HepG2 (cell line): ENCODE data around the gene HIPK2. TPM values are rescaled to one million over a fixed set of nuclear protein-coding genes. Genes with fewer than 3 reads are reported as not detected.

ENCODE experiments used
- ARNT2 ChIP-seq: sonication (generic); formaldehyde crosslinking; IDR thresholded peaks from 2 replicates; pipeline ENCODE4 v1.8.0; 2022; ENCODE audit warnings: mild to moderate bottlenecking, low read depth, missing genetic modification reagents, moderate library complexity
- CHD2 ChIP-seq: IDR thresholded peaks from 2 replicates; pipeline ENCODE4 v1.6.1; 2011; ENCODE audit warnings: low read depth, low read length, improper control_type of control experiment
- DBP ChIP-seq: sonication (generic); formaldehyde crosslinking; IDR thresholded peaks from 2 replicates; pipeline ENCODE4 v1.4.0; 2020; ENCODE audit warnings: missing genetic modification reagents; ENCODE audit errors: not compliant biosample characterization
- ELF1 ChIP-seq: sonication (generic); formaldehyde crosslinking; IDR thresholded peaks from 2 replicates; pipeline ENCODE4 v1.4.0; 2020; ENCODE audit warnings: missing genetic modification reagents
- JDP2 ChIP-seq: sonication (generic); formaldehyde crosslinking; IDR thresholded peaks from 2 replicates; pipeline ENCODE4 v1.8.1; 2022; ENCODE audit warnings: missing genetic modification reagents, borderline replicate concordance
- KDM6A ChIP-seq: IDR thresholded peaks from 2 replicates; pipeline ENCODE4 v1.6.1; 2016; ENCODE audit warnings: low read depth
- MAFK ChIP-seq, 2 experiments: IDR thresholded peaks in 1 of 2; conservative IDR thresholded peaks in 1 of 2; 2 replicates each; pipeline ENCODE4 v1.6.1; 2011; ENCODE audit warnings: improper control_type of control experiment in 2 of 2, low read length in 2 of 2
- NFE2 ChIP-seq: sonication (generic); formaldehyde crosslinking; IDR thresholded peaks from 2 replicates; pipeline ENCODE4 v1.4.0; 2020; ENCODE audit warnings: missing genetic modification reagents
- NFE2L1 ChIP-seq: sonication (generic); formaldehyde crosslinking; IDR thresholded peaks from 2 replicates; pipeline ENCODE4 v1.4.0; 2020; ENCODE audit warnings: missing genetic modification reagents, mild to moderate bottlenecking, borderline replicate concordance
- RCOR2 ChIP-seq: IDR thresholded peaks from 2 replicates; pipeline ENCODE4 v1.6.1; 2016; ENCODE audit warnings: missing biosample characterization, missing genetic modification reagents
- SOX5 ChIP-seq: IDR thresholded peaks from 2 replicates; pipeline ENCODE4 v1.6.1; 2016; ENCODE audit warnings: borderline replicate concordance
- TAF15 ChIP-seq: fragments of 200-400 bp; formaldehyde crosslinking; IDR thresholded peaks from one replicate; pipeline ENCODE4 v1.6.1; 2018; ENCODE audit warnings: mild to moderate bottlenecking, low read depth, low read length; ENCODE audit not compliant: poor library complexity, severe bottlenecking
- TIGD3 ChIP-seq: sonication (generic); formaldehyde crosslinking; IDR thresholded peaks from 2 replicates; pipeline ENCODE4 v1.5.1; 2020; ENCODE audit warnings: mild to moderate bottlenecking, missing genetic modification reagents, borderline replicate concordance
- YEATS2 ChIP-seq: sonication (generic); formaldehyde crosslinking; IDR thresholded peaks from 2 replicates; pipeline ENCODE4 v1.4.0; 2020; ENCODE audit warnings: missing genetic modification reagents, borderline replicate concordance
- ZBTB7A ChIP-seq: sonication (generic); formaldehyde crosslinking; IDR thresholded peaks from 2 replicates; pipeline ENCODE4 v1.8.0; 2022; ENCODE audit warnings: mild to moderate bottlenecking, missing genetic modification reagents
- ZBTB7B ChIP-seq: sonication (generic); formaldehyde crosslinking; IDR thresholded peaks from 2 replicates; pipeline ENCODE4 v1.4.0; 2020; ENCODE audit warnings: missing genetic modification reagents
- ZNF75D ChIP-seq: sonication (generic); formaldehyde crosslinking; IDR thresholded peaks from 2 replicates; pipeline ENCODE4 v1.8.1; 2023; ENCODE audit warnings: missing genetic modification reagents, mild to moderate bottlenecking, borderline replicate concordance
- ZNF878 ChIP-seq: sonication (generic); formaldehyde crosslinking; IDR thresholded peaks from 2 replicates; pipeline ENCODE4 v1.8.1; 2023; ENCODE audit warnings: mild to moderate bottlenecking, missing genetic modification reagents, moderate library complexity
- polyA plus RNA-seq, 8 experiments: library from polyadenylated mRNA; depleted of rRNA in 3 of 8; stranded (reverse) in 7 of 8; unstranded in 1 of 8; fragments of >200 nt; fragmentation: Illumina TruSeq in 4 of 8; extraction: Trizol in 4 of 8; gene quantifications; 2 replicates each; pipeline versions ENCODE4 v1.2.1 to v1.2.3, GENCODE V29; 2011 to 2016; ENCODE audit warnings: low read depth in 4 of 8, missing spikeins in 1 of 8, mixed read lengths in 1 of 8; ENCODE audit not compliant: insufficient read depth in 1 of 8
- total RNA-seq, 5 experiments: library from RNA; depleted of rRNA; stranded (reverse); fragments of >200 nt; fragmentation: Illumina TruSeq; extraction: Trizol; gene quantifications; 2 replicates each; pipeline ENCODE4 v1.2.3, GENCODE V29; 2016; ENCODE audit warnings: low read depth in 1 of 5
- TF ChIP-seq, protein P1 (sequence below): IDR thresholded peaks from 2 replicates; pipeline ENCODE4 v1.6.1; 2016
- TF ChIP-seq, protein P2 (sequence below): sonication (generic); formaldehyde crosslinking; IDR thresholded peaks from 2 replicates; pipeline ENCODE4 v1.5.0; 2020; ENCODE audit warnings: mild to moderate bottlenecking, missing genetic modification reagents
- TF ChIP-seq, protein P3 (sequence below), 2 experiments: fragments of 450-650 bp in 1 of 2; sonication (generic) in 1 of 2; formaldehyde crosslinking; IDR thresholded peaks; 2 replicates each; pipeline versions ENCODE4 v1.5.0 to v1.8.0; 2020 to 2022; ENCODE audit warnings: mild to moderate bottlenecking in 1 of 2, missing genetic modification reagents in 1 of 2
- TF ChIP-seq, protein P4 (sequence below): IDR thresholded peaks from 2 replicates; pipeline ENCODE4 v1.6.1; 2016; ENCODE audit warnings: low read depth, control low read depth

Gene HIPK2
- total and polyA plus RNA-seq, 2 of the 13 experiments (the other 11 are each of a cell fraction or from before 2014, with no cell fraction given), result 14.4 to 20.2 TPM

DNA sequence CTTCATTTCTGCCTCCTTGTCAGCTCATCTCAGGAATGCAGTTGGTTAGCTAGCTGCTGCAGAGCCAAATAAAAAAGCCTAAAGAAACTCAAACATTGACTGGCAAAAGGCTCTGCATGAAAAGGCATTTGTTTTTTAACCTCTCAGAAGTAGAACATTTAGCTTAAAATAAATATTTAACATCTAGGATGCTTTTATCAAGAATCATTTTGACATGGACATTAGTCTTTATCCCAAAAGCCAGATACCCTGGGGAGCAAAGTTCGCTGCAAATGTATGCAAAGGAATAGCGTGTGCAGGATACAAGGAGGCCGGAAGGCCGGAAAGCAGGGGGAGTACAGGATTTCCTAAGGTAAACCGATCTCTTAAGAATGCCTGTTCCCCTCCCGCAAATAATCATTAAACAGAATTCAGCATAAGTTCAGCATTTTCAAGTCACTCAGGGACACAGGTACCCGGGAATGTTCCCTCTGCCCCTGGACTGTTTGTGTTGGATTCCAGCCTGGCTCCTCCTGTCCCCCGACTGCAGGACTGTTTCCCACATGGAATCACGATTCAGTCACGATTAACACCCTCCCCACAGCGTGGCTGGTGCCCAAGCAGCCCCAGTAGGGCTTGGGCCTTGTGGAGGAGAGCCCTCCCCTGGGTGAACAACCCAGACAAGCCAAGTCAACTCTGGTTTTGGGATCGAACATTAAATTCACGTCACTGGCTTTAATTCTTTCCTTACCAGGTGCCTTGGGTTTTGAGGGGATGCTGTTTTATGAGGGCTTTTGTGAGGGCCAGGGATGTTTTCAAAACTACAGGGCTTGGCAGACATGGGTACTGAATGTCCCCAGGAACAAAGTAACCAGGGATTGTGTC lies 97.8 kb downstream of the HIPK2 start (continued):
- TF ChIP-seq, protein P1, sequence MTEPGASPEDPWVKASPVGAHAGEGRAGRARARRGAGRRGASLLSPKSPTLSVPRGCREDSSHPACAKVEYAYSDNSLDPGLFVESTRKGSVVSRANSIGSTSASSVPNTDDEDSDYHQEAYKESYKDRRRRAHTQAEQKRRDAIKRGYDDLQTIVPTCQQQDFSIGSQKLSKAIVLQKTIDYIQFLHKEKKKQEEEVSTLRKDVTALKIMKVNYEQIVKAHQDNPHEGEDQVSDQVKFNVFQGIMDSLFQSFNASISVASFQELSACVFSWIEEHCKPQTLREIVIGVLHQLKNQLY (CRISPR knock-in tag), result peak; percentile 56; the same call in 1 of the 2 replicates
- TF ChIP-seq, protein P2, sequence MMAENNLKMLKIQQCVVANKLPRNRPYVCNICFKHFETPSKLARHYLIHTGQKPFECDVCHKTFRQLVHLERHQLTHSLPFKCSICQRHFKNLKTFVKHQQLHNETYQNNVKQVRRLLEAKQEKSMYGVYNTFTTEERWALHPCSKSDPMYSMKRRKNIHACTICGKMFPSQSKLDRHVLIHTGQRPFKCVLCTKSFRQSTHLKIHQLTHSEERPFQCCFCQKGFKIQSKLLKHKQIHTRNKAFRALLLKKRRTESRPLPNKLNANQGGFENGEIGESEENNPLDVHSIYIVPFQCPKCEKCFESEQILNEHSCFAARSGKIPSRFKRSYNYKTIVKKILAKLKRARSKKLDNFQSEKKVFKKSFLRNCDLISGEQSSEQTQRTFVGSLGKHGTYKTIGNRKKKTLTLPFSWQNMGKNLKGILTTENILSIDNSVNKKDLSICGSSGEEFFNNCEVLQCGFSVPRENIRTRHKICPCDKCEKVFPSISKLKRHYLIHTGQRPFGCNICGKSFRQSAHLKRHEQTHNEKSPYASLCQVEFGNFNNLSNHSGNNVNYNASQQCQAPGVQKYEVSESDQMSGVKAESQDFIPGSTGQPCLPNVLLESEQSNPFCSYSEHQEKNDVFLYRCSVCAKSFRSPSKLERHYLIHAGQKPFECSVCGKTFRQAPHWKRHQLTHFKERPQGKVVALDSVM (CRISPR knock-in tag), result 0 out of 2 replicates have a peak, but pooled peaks have one; percentile 25
- TF ChIP-seq SOX5 (CRISPR knock-in tag) (no peak; the same call in 1 of the 2 replicates), ARNT2 (no peak), NFE2L1 (CRISPR knock-in tag) (no peak), TIGD3 (CRISPR knock-in tag) (no peak), ZNF878 (no peak), YEATS2 (no peak), ZNF75D (CRISPR knock-in tag) (no peak), ELF1 (0 out of 2 replicates have a peak, but pooled peaks have one; percentile 27), KDM6A (CRISPR knock-in tag) (peak; percentile 64; the same call in 1 of the 2 replicates), CHD2 (no peak), NFE2 (CRISPR knock-in tag) (no peak), JDP2 (CRISPR knock-in tag) (no peak), TAF15 (no peak), ZBTB7A (CRISPR knock-in tag) (peak; percentile 17; the same call in 1 of the 2 replicates), ZBTB7B (CRISPR knock-in tag) (peak; percentile 72), RCOR2 (CRISPR knock-in tag) (peak; percentile 60; the same call in 1 of the 2 replicates), MAFK (conservative IDR thresholded peaks at IDR 0.05 in 1 of 2, IDR thresholded peaks at IDR 0.05 in 1 of 2; ENCODE audit: low read length in 2 of 2) (no peak), DBP (CRISPR knock-in tag) (no peak)
- TF ChIP-seq, protein P3, sequence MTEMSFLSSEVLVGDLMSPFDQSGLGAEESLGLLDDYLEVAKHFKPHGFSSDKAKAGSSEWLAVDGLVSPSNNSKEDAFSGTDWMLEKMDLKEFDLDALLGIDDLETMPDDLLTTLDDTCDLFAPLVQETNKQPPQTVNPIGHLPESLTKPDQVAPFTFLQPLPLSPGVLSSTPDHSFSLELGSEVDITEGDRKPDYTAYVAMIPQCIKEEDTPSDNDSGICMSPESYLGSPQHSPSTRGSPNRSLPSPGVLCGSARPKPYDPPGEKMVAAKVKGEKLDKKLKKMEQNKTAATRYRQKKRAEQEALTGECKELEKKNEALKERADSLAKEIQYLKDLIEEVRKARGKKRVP (CRISPR knock-in tag; IDR thresholded peaks at IDR 0.05), result no peak
- TF ChIP-seq, protein P4, sequence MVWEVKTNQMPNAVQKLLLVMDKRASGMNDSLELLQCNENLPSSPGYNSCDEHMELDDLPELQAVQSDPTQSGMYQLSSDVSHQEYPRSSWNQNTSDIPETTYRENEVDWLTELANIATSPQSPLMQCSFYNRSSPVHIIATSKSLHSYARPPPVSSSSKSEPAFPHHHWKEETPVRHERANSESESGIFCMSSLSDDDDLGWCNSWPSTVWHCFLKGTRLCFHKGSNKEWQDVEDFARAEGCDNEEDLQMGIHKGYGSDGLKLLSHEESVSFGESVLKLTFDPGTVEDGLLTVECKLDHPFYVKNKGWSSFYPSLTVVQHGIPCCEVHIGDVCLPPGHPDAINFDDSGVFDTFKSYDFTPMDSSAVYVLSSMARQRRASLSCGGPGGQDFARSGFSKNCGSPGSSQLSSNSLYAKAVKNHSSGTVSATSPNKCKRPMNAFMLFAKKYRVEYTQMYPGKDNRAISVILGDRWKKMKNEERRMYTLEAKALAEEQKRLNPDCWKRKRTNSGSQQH (CRISPR knock-in tag), result no peak
